Activated T-cell treated with anti-CD3 and anti-CD28 coated beads, Interleukin-2, amount 50 U/mL, for 24 hours (primary cell): ENCODE results near the gene FOXS1.
"Not testable (repeated sequence)": the region's sequence is repeated elsewhere in the genome, so short reads cannot be mapped to it uniquely, and the experiment has no call there.

Experiments used
- DNase-seq: peaks from one replicate; pipeline ENCODE4 v3.0.0-alpha.2; 2020
- H3K27ac Mint-ChIP-seq: 2 replicates; pipeline ENCODE4 v1.8.0; 2020; ENCODE audit warnings: mild to moderate bottlenecking, mixed read lengths
- H3K27me3 Mint-ChIP-seq: 2 replicates; pipeline ENCODE4 v1.8.0; 2020; ENCODE audit warnings: mixed read lengths
- H3K36me3 Mint-ChIP-seq: 2 replicates; pipeline ENCODE4 v1.8.0; 2020; ENCODE audit warnings: low read depth, mixed read lengths
- H3K4me1 Mint-ChIP-seq: 2 replicates; pipeline ENCODE4 v1.8.0; 2020; ENCODE audit warnings: low read depth, mixed read lengths
- H3K4me3 Mint-ChIP-seq: 2 replicates; pipeline ENCODE4 v1.8.0; 2020; ENCODE audit warnings: mild to moderate bottlenecking, moderate library complexity, mixed read lengths
- H3K9me3 Mint-ChIP-seq: 2 replicates; pipeline ENCODE4 v1.8.0; 2020; ENCODE audit warnings: mixed read lengths

FOXS1 gene

GRCh38 chr20:31826074-31826473 is 19.3 kb downstream of the FOXS1 start:
- no peaks in the 10 kb centered on the region for H3K27me3 Mint-ChIP-seq
- no peak overlapping the region for H3K27ac Mint-ChIP-seq
- no peak overlapping the region for H3K4me3 Mint-ChIP-seq
- peaks cover 2% of the 10 kb centered on the region for H3K4me1 Mint-ChIP-seq
- no peaks in the 10 kb centered on the region for H3K9me3 Mint-ChIP-seq
- DNase-seq: no peak
- no peaks in the 10 kb centered on the region for H3K36me3 Mint-ChIP-seq

GRCh38 chr20:31824554-31825313 is 20.7 kb downstream of the FOXS1 start:
- Mint-ChIP-seq H3K27ac (no peak overlapping the region), H3K36me3 (no peaks in the 10 kb centered on the region), H3K9me3 (no peaks in the 10 kb centered on the region), H3K4me1 (peaks cover 2% of the 10 kb centered on the region), H3K4me3 (no peak overlapping the region), H3K27me3 (no peaks in the 10 kb centered on the region)
- DNase-seq: no peak

GRCh38 chr20:31824125-31824485 is 21.3 kb downstream of the FOXS1 start:
- Mint-ChIP-seq H3K27ac (no peak overlapping the region), H3K36me3 (no peaks in the 10 kb centered on the region), H3K27me3 (no peaks in the 10 kb centered on the region), H3K4me3 (no peak overlapping the region), H3K4me1 (peaks cover 2% of the 10 kb centered on the region), H3K9me3 (no peaks in the 10 kb centered on the region)
- DNase-seq: no peak

- Mint-ChIP-seq H3K27me3 (no peaks in the 10 kb centered on the region), H3K9me3 (no peaks in the 10 kb centered on the region), H3K4me3 (no peak overlapping the region), H3K36me3 (no peaks in the 10 kb centered on the region), H3K4me1 (peaks cover 2% of the 10 kb centered on the region), H3K27ac (no peak overlapping the region)
- no peak for DNase-seq
Measured at GRCh38 chr20:31823360-31824124, 21.9 kb downstream of the FOXS1 start.

- Mint-ChIP-seq H3K27ac (no peak overlapping the region), H3K27me3 (no peaks in the 10 kb centered on the region), H3K4me3 (no peak overlapping the region)
Measured at GRCh38 chr20:31822421-31823330, 22.7 kb downstream of the FOXS1 start.

GRCh38 chr20:31821427-31821826 is 24.0 kb downstream of the FOXS1 start:
- no peaks in the 10 kb centered on the region for H3K36me3 Mint-ChIP-seq
- DNase-seq: no peak
- H3K27ac Mint-ChIP-seq: no peak overlapping the region
- no peaks in the 10 kb centered on the region for H3K27me3 Mint-ChIP-seq
- H3K9me3 Mint-ChIP-seq: no peaks in the 10 kb centered on the region
- no peak overlapping the region for H3K4me3 Mint-ChIP-seq
- peaks cover 2% of the 10 kb centered on the region for H3K4me1 Mint-ChIP-seq

More at GRCh38 chr20:31822421-31823330, 22.7 kb downstream of the FOXS1 start:
- Mint-ChIP-seq H3K9me3 (no peaks in the 10 kb centered on the region), H3K4me1 (peaks cover 2% of the 10 kb centered on the region), H3K36me3 (no peaks in the 10 kb centered on the region)
- DNase-seq: peak; percentile 88

GRCh38 chr20:31820228-31820627 is 25.2 kb downstream of the FOXS1 start:
- Mint-ChIP-seq H3K4me3 (no peak overlapping the region), H3K9me3 (no peaks in the 10 kb centered on the region)

GRCh38 chr20:31819083-31819784 is 26.2 kb downstream of the FOXS1 start, which contains the start of gene MYLK2:
Gene MYLK2, plus strand, starts transcription at chr20:31819356. Its CDS starts 225 bp downstream, at chr20:31819581.
- peaks cover 2% of the 10 kb centered on the region for H3K4me1 Mint-ChIP-seq
- no peak within 1 kb of the TSS for H3K4me3 Mint-ChIP-seq
- no peaks in the 10 kb centered on the region for H3K27me3 Mint-ChIP-seq
- no peaks in the 10 kb centered on the region for H3K36me3 Mint-ChIP-seq
- no peak within 1 kb of the TSS for H3K27ac Mint-ChIP-seq
- no peak for DNase-seq
- H3K9me3 Mint-ChIP-seq: no peaks in the 10 kb centered on the region

More at GRCh38 chr20:31820228-31820627, 25.2 kb downstream of the FOXS1 start:
- Mint-ChIP-seq H3K36me3 (no peaks in the 10 kb centered on the region), H3K27ac (no peak overlapping the region), H3K27me3 (no peaks in the 10 kb centered on the region), H3K4me1 (peaks cover 2% of the 10 kb centered on the region)
- no peak for DNase-seq

- Mint-ChIP-seq H3K9me3 (no peaks in the 10 kb centered on the region), H3K27ac (no peak overlapping the region), H3K4me3 (no peak overlapping the region), H3K4me1 (peaks cover 2% of the 10 kb centered on the region), H3K36me3 (no peaks in the 10 kb centered on the region), H3K27me3 (no peaks in the 10 kb centered on the region)
- DNase-seq: no peak
Measured at GRCh38 chr20:31818376-31818908, 27.0 kb downstream of the FOXS1 start.

GRCh38 chr20:31817461-31817860 is 27.9 kb downstream of the FOXS1 start:
- H3K4me3 Mint-ChIP-seq: no peak overlapping the region
- no peak for DNase-seq
- H3K27me3 Mint-ChIP-seq: no peaks in the 10 kb centered on the region
- H3K36me3 Mint-ChIP-seq: no peaks in the 10 kb centered on the region
- H3K4me1 Mint-ChIP-seq: no peaks in the 10 kb centered on the region
- H3K9me3 Mint-ChIP-seq: no peaks in the 10 kb centered on the region
- no peak overlapping the region for H3K27ac Mint-ChIP-seq

- Mint-ChIP-seq H3K9me3 (no peaks in the 10 kb centered on the region), H3K27ac (no peak overlapping the region), H3K4me3 (no peak overlapping the region), H3K4me1 (no peaks in the 10 kb centered on the region), H3K36me3 (no peaks in the 10 kb centered on the region), H3K27me3 (no peaks in the 10 kb centered on the region)
- no peak for DNase-seq
Measured at GRCh38 chr20:31816221-31816620, 29.2 kb downstream of the FOXS1 start.

- DNase-seq: no peak
- Mint-ChIP-seq H3K27me3 (no peaks in the 10 kb centered on the region), H3K9me3 (no peaks in the 10 kb centered on the region), H3K27ac (no peak overlapping the region), H3K4me3 (no peak overlapping the region), H3K4me1 (no peaks in the 10 kb centered on the region), H3K36me3 (no peaks in the 10 kb centered on the region)
Measured at GRCh38 chr20:31815408-31816188, 29.8 kb downstream of the FOXS1 start.

GRCh38 chr20:31814142-31814541 is 31.3 kb downstream of the FOXS1 start:
- not testable (repeated sequence) for H3K9me3 Mint-ChIP-seq, H3K4me1 Mint-ChIP-seq, H3K4me3 Mint-ChIP-seq, H3K36me3 Mint-ChIP-seq, DNase-seq, H3K27ac Mint-ChIP-seq, H3K27me3 Mint-ChIP-seq
